ENCODE results near the gene ROMO1. TPM values are rescaled to one million over a fixed set of nuclear protein-coding genes. Genes with fewer than 3 reads are reported as not detected.
"Not testable (repeated sequence)": the region's sequence is repeated elsewhere in the genome, so short reads cannot be mapped to it uniquely, and the experiment has no call there.

ROMO1 gene
- total RNA-seq, 1 donor from 2014 or later, result 131 TPM

GRCh38 chr20:35716330-35716729 lies 17.1 kb downstream of the ROMO1 start:
- no peaks in the 10 kb centered on the region for H3K9me3 Mint-ChIP-seq
- no peak for TF ChIP-seq CTCF (conservative IDR thresholded peaks at IDR 0.05)
- DNase-seq (ENCODE audit: extremely low spot score, unreplicated experiment), result no peak
- peaks cover 38% of the 10 kb centered on the region for H3K36me3 Mint-ChIP-seq
- H3K4me3 Mint-ChIP-seq, result no peak overlapping the region
- H3K27me3 Mint-ChIP-seq, result no peaks in the 10 kb centered on the region
- no peaks in the 10 kb centered on the region for H3K4me1 Mint-ChIP-seq (ENCODE audit: unreplicated experiment)
- no peak overlapping the region for H3K27ac Mint-ChIP-seq

GRCh38 chr20:35718321-35718720 lies 19.1 kb downstream of the ROMO1 start:
- H3K27me3 Mint-ChIP-seq; H3K9me3 Mint-ChIP-seq; DNase-seq (ENCODE audit: extremely low spot score, unreplicated experiment); H3K4me1 Mint-ChIP-seq (ENCODE audit: unreplicated experiment); H3K4me3 Mint-ChIP-seq: not testable (repeated sequence)
- peaks cover 38% of the 10 kb centered on the region for H3K36me3 Mint-ChIP-seq
- peak overlapping the region; percentile 59 for H3K27ac Mint-ChIP-seq

- DNase-seq (ENCODE audit: extremely low spot score, unreplicated experiment), result no peak
- Mint-ChIP-seq H3K36me3 (peaks cover 37% of the 10 kb centered on the region), H3K4me3 (no peak overlapping the region), H3K9me3 (no peaks in the 10 kb centered on the region), H3K27ac (no peak overlapping the region), H3K27me3 (no peaks in the 10 kb centered on the region), H3K4me1 (ENCODE audit: unreplicated experiment) (no peaks in the 10 kb centered on the region)
- no peak for TF ChIP-seq CTCF (conservative IDR thresholded peaks at IDR 0.05)
Measured at GRCh38 chr20:35718972-35719635, 19.9 kb downstream of the ROMO1 start.

GRCh38 chr20:35719717-35720116 lies 20.5 kb downstream of the ROMO1 start:
- Mint-ChIP-seq H3K4me1 (ENCODE audit: unreplicated experiment) (no peaks in the 10 kb centered on the region), H3K4me3 (no peak overlapping the region), H3K27me3 (no peaks in the 10 kb centered on the region), H3K9me3 (no peaks in the 10 kb centered on the region), H3K27ac (no peak overlapping the region), H3K36me3 (peaks cover 36% of the 10 kb centered on the region)
- no peak for TF ChIP-seq CTCF (conservative IDR thresholded peaks at IDR 0.05)
- DNase-seq (ENCODE audit: extremely low spot score, unreplicated experiment), result no peak

- no peaks in the 10 kb centered on the region for H3K4me1 Mint-ChIP-seq (ENCODE audit: unreplicated experiment)
- DNase-seq (ENCODE audit: extremely low spot score, unreplicated experiment), result no peak
- TF ChIP-seq CTCF (conservative IDR thresholded peaks at IDR 0.05), result no peak
- peaks cover 41% of the 10 kb centered on the region for H3K36me3 Mint-ChIP-seq
- H3K27ac Mint-ChIP-seq, result peak overlapping the region; percentile 39
- no peak overlapping the region for H3K4me3 Mint-ChIP-seq
- no peaks in the 10 kb centered on the region for H3K27me3 Mint-ChIP-seq
- H3K9me3 Mint-ChIP-seq, result no peaks in the 10 kb centered on the region
Measured at GRCh38 chr20:35720165-35721123, 21.2 kb downstream of the ROMO1 start.

GRCh38 chr20:35721219-35721618 lies 22.0 kb downstream of the ROMO1 start:
- DNase-seq (ENCODE audit: extremely low spot score, unreplicated experiment), result no peak
- no peak for TF ChIP-seq CTCF (conservative IDR thresholded peaks at IDR 0.05)
- no peaks in the 10 kb centered on the region for H3K4me1 Mint-ChIP-seq (ENCODE audit: unreplicated experiment)
- H3K9me3 Mint-ChIP-seq, result no peaks in the 10 kb centered on the region
- H3K36me3 Mint-ChIP-seq, result peaks cover 37% of the 10 kb centered on the region
- H3K27ac Mint-ChIP-seq, result peak overlapping the region; percentile 46
- no peaks in the 10 kb centered on the region for H3K27me3 Mint-ChIP-seq
- H3K4me3 Mint-ChIP-seq, result no peak overlapping the region
